ENCODE measurements around the gene PRF1. TPM values are rescaled to one million over a fixed set of nuclear protein-coding genes. Genes with fewer than 3 reads are reported as not detected.

Gene PRF1
- total RNA-seq, 1 donor from 2014 or later, result not detected

GRCh38 chr10:70560511-70560941, 42.0 kb downstream of the PRF1 start:
- DNase-seq (ENCODE audit: low read depth), result no peak

DNA sequence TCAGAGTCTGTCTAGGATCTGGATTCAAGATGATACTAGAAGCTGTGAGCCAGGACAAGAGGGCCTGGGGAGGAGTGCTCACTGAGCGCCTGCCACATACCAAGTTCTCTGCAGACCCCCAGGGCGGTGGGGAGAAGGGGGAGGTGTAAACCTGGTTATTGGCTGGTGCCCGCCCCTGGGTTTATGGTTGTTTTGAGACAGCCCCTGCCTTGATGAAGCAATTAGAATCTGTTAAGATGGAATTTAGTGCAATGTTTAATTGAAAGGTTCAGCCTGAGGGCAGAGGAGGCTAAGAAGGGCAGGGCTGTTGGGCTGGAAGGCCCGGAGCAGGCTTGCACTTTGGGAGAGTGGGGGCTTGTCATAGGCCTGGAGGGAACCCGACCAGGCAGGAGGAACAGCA, 42.7 kb downstream of the PRF1 start:
- no peak for DNase-seq (ENCODE audit: low read depth)

- DNase-seq (ENCODE audit: low read depth), result peak; percentile 43
Observed at GRCh38 chr10:70558871-70559810, 43.4 kb downstream of the PRF1 start.

DNA sequence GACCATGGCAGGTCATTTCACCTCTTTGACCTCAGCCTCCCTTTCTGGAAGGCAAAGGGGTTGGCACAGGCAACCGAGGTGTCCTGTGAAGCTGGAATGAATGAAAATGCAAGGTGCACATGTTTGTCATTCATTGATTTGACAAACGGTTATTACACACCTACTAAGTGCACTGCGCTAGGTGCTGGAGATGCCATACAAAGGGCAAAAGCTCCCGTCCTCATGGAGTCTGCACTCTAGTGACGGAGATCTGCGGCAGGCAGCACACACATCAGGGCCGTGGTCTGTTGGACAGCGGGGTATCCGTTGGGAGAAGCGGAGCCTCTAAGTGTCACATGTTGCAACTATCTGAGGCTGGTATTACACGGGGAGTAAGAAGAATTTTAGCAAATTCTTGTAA, 44.2 kb downstream of the PRF1 start:
- no peak for DNase-seq (ENCODE audit: low read depth)

GRCh38 chr10:70557876-70558275, 44.7 kb downstream of the PRF1 start:
- DNase-seq (ENCODE audit: low read depth), result no peak

DNA sequence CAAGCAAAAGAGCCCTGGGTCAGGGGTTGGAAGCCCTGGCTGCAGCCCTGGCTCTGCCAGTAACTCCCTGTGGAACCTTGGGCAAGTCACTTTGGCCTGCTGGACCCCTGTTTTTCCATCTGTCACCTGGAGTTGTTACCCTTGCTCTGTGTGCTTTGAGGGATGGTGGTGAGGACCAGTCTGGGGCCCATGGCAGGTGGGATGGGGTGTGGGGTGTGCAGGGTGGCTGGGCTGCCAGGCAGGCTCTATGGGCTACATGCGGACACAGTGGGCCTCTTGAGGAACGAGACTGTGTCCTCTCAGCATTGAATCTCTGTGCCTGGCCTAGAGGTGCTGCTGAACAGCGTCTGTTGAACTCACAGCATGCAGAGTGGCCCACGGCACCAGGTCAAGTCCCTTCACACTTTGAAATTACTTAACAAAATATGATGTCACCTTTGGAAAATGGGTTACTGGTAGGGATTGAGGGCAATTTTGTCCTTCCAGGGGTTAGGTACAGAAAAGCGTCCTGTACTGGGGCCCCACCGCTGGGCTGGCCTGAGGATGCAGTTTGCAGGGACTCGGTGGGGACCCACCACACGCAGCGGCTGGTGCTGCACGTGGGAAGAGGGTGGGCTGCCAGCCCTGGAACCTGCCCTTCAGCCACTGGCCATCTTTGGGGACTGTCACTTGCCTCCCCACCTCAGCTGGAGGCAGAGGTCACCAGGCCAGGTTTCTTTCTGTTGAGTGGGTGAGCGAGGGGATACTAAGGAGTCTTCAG, 45.3 kb downstream of the PRF1 start:
- DNase-seq (ENCODE audit: low read depth), result no peak

- no peak for DNase-seq (ENCODE audit: low read depth)
Observed at GRCh38 chr10:70555371-70555770, 47.2 kb downstream of the PRF1 start.

- no peak for DNase-seq (ENCODE audit: low read depth)
Observed at GRCh38 chr10:70552586-70552985, 50.0 kb downstream of the PRF1 start.

GRCh38 chr10:70551971-70552422, 50.5 kb downstream of the PRF1 start:
- DNase-seq (ENCODE audit: low read depth), result peak; percentile 62

- no peak for DNase-seq (ENCODE audit: low read depth)
Observed at GRCh38 chr10:70551466-70551865, 51.1 kb downstream of the PRF1 start.

DNA sequence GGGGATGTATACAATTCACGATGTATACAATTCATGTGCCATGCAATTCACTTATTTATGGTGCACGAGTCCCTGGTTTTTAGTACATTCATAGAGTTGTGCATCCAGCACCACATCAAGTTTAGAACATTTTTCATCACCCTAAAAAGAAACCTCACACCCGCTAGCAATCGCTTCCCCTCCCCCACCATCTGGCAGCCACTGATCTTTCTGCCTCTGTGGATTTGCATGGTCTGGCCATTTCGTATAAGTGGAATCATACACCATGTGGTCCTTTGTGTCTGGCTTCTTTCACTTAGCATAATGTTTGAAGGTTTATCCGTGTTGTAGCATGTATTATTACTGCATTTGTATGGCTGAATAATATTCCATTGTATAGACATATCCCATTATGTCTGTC, 52.1 kb downstream of the PRF1 start:
- no peak for DNase-seq (ENCODE audit: low read depth)

- DNase-seq (ENCODE audit: low read depth), result peak; percentile 51
Observed at GRCh38 chr10:70549962-70550458, 52.5 kb downstream of the PRF1 start.

DNA sequence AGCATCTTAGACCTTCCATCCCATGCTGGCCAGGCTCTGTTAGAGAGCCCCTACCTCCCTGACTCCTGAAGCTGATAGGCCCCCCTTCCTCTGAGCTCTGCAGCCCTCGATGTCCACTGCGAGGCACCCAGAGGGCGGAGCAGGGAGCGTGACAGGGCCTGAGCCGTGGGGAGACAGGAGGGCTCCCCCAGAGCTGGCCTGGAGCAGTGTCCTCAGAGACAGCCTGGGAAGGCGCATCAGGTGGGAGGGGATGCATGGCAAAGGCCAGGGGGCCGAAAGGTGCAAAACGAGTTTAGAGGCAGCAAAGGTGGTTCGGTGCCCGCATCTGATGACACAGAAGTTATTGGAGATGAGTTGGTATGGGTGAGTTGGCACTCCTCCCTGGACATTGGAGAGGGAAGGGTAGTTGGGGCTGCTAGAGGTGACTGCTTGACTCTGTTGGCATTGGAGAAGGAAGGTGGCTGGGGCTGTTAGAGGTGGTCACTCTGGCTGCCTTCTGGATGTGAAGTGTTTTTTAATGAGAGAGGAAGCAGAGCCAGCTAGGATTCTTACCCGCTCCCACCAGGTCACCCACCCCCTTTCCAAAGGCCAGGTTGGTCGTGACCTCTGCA, 53.1 kb downstream of the PRF1 start:
- DNase-seq (ENCODE audit: low read depth), result no peak

Other genes starting within 250 kb of the PRF1 start
- 27.4 and 41.8 TPM in 2 replicates for gene LRRC20, start 220.1 kb downstream of the PRF1 start, total RNA-seq
- gene EIF4EBP2, start 198.6 kb downstream of the PRF1 start, total RNA-seq, result 30.9 and 61.1 TPM in 2 replicates
- not detected in 2 replicates for gene NODAL, start 161.1 kb downstream of the PRF1 start, total RNA-seq
- 1.7 and 2.6 TPM in 2 replicates for gene PALD1, start 124.0 kb downstream of the PRF1 start, total RNA-seq
- 1.9 and 3.6 TPM in 2 replicates for gene ADAMTS14, start 69.8 kb upstream of the PRF1 start, total RNA-seq
- gene TBATA, start 182.6 kb upstream of the PRF1 start, total RNA-seq, result not detected in 2 replicates
- gene SGPL1, start 213.2 kb upstream of the PRF1 start, total RNA-seq, result 74.7 and 90.7 TPM in 2 replicates

Data from renal cortical epithelial cell (primary cell).